ENCODE data around the gene OR5B3.

DNA sequence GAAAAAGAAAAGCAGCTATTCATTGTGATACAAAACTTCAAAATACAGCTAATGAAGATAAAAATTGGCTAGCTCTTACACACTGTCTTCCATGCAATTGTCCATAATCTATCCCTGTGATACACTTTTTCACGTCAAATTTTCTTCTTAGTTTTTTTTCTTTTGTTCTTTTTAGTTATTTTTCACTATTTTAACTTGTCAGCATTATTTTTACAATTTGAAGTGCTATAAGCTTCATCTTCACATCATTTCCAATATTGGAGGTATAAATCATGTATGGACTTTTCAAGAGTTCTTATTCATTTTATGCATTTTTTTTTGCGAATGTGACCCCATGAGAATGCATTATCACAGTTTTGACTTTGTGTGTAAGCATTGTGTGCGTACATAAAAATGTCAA is 51.9 kb downstream of the OR5B3 start:
- TF ChIP-seq CTCF (IDR thresholded peaks at IDR 0.05) (no peak), POLR2A (IDR thresholded peaks at IDR 0.05) (no peak), EP300 (IDR thresholded peaks at IDR 0.05) (no peak), POLR2AphosphoS5 (IDR thresholded peaks at IDR 0.05) (no peak)

Data from upper lobe of left lung (tissue), 4 donors.